Thyroid gland (tissue), 4 donors: ENCODE results near the gene MDGA2. TPM values are rescaled to one million over a fixed set of nuclear protein-coding genes. Genes with fewer than 3 reads are reported as not detected.

ENCODE experiments used
- DNase-seq, 2 donors: peaks; one replicate each; pipeline ENCODE4 v3.0.0-alpha.2; 2019
- H3K27ac ChIP-seq, 3 donors: fragments of 200-600 bp; sonication (generic); 1 replicate in 2 of 3; 2 replicates in 1 of 3; pipeline ENCODE4 v1.5.1; 2016 to 2019; ENCODE audit warnings: mild to moderate bottlenecking in 1 of 3, moderate library complexity in 1 of 3
- H3K27me3 ChIP-seq: fragments of 200-600 bp; sonication (generic); one replicate; pipeline ENCODE4 v1.5.1; 2019
- H3K36me3 ChIP-seq, 2 donors: fragments of 200-600 bp; sonication (generic); one replicate each; pipeline ENCODE4 v1.5.1; 2016 to 2019
- H3K4me1 ChIP-seq, 2 donors: fragments of 200-600 bp; sonication (generic); one replicate each; pipeline ENCODE4 v1.5.1; 2017 to 2019
- H3K4me3 ChIP-seq, 3 donors: fragments of 200-600 bp; sonication (generic); replicated peaks in 1 of 3; 1 replicate in 2 of 3; 2 replicates in 1 of 3; pipeline ENCODE4 v1.5.1; 2016; ENCODE audit warnings: mild to moderate bottlenecking in 1 of 3
- H3K9me3 ChIP-seq: fragments of 200-600 bp; sonication (generic); one replicate; pipeline ENCODE4 v1.5.1; 2017
- CTCF ChIP-seq, 6 experiments: fragments of 200-600 bp in 3 of 6; fragments of 450-650 bp in 3 of 6; sonication (generic) in 3 of 6; IDR thresholded peaks; one replicate each; pipeline ENCODE4 v1.5.1; 2016 to 2019; ENCODE audit warnings: antibody characterized with exemption in 6 of 6, mild to moderate bottlenecking in 2 of 6, inconsistent platforms in 1 of 6, moderate library complexity in 1 of 6
- POLR2A ChIP-seq, 2 donors: fragments of 450-650 bp; IDR thresholded peaks; one replicate each; pipeline ENCODE4 v1.6.1; 2017; ENCODE audit warnings: antibody characterized with exemption in 2 of 2, mild to moderate bottlenecking in 2 of 2, moderate library complexity in 1 of 2
- WGBS, 2 donors: methylation state at CpG; one replicate each; pipeline ENCODE4 v1.1.5; 2017; 5-methylcytosine and 5-hydroxymethylcytosine counted together
- intact Hi-C: fragments of 100-400 bp; cut with DNase I; formaldehyde crosslinking; loops from one replicate; pipeline ENCODE4 v1.15.1; 2023
- total RNA-seq, 4 donors: library from RNA; depleted of rRNA; stranded (reverse); fragments of >200 nt; gene quantifications; one replicate each; pipeline ENCODE4 v1.2.3, GENCODE V29; 2016

The MDGA2 gene
- total RNA-seq, 4 donors from 2014 or later: not detected

GRCh38 chr14:47442211-47442610 is 233.2 kb downstream of the MDGA2 start:
- no peak for DNase-seq
- TF ChIP-seq POLR2A (IDR thresholded peaks at IDR 0.05): no peak
- no peak for TF ChIP-seq CTCF (IDR thresholded peaks at IDR 0.05)

GRCh38 chr14:47439953-47440352 is 235.5 kb downstream of the MDGA2 start:
- TF ChIP-seq CTCF (IDR thresholded peaks at IDR 0.05) (no peak), POLR2A (IDR thresholded peaks at IDR 0.05) (no peak)
- intact Hi-C loops: no loop called here
- H3K27me3 ChIP-seq: no peaks in the 10 kb centered on the region
- H3K9me3 ChIP-seq: no peaks in the 10 kb centered on the region
- no peak overlapping the region for H3K4me3 ChIP-seq
- H3K4me1 ChIP-seq: no peaks in the 10 kb centered on the region
- DNase-seq: no peak
- 63 to 73% methylated on average over 2 of the region's 2 CpGs for whole genome bisulfite sequencing, 2 donors
- H3K36me3 ChIP-seq: no peaks in the 10 kb centered on the region
- no peak overlapping the region for H3K27ac ChIP-seq

More at GRCh38 chr14:47442211-47442610, 233.2 kb downstream of the MDGA2 start:
- Histone ChIP-seq H3K4me3 (no peak overlapping the region), H3K27ac (no peak overlapping the region), H3K27me3 (no peaks in the 10 kb centered on the region), H3K36me3 (no peaks in the 10 kb centered on the region), H3K9me3 (no peaks in the 10 kb centered on the region), H3K4me1 (no peaks in the 10 kb centered on the region)
- intact Hi-C loops: no loop called here

- Histone ChIP-seq H3K4me3 (no peak overlapping the region), H3K27me3 (no peaks in the 10 kb centered on the region), H3K36me3 (no peaks in the 10 kb centered on the region), H3K4me1 (no peaks in the 10 kb centered on the region), H3K9me3 (no peaks in the 10 kb centered on the region), H3K27ac (no peak overlapping the region)
- WGBS, 2 donors: 52 to 53% methylated on average over 1 of the region's 1 CpG
- intact Hi-C loops: no loop called here
- no peak for DNase-seq
- TF ChIP-seq CTCF (IDR thresholded peaks at IDR 0.05) (no peak), POLR2A (IDR thresholded peaks at IDR 0.05) (no peak)
Observed at GRCh38 chr14:47438650-47439140, 236.7 kb downstream of the MDGA2 start.

GRCh38 chr14:47435331-47435965 is 240.0 kb downstream of the MDGA2 start:
- DNase-seq: no peak
- Histone ChIP-seq H3K4me1 (no peaks in the 10 kb centered on the region), H3K4me3 (no peak overlapping the region), H3K27me3 (no peaks in the 10 kb centered on the region), H3K36me3 (no peaks in the 10 kb centered on the region), H3K27ac (no peak overlapping the region), H3K9me3 (no peaks in the 10 kb centered on the region)
- WGBS, 2 donors: 73 to 80% methylated on average over 1 of the region's 1 CpG
- intact Hi-C loops: no loop called here
- no peak for TF ChIP-seq CTCF (IDR thresholded peaks at IDR 0.05)
- TF ChIP-seq POLR2A (IDR thresholded peaks at IDR 0.05): no peak

DNA sequence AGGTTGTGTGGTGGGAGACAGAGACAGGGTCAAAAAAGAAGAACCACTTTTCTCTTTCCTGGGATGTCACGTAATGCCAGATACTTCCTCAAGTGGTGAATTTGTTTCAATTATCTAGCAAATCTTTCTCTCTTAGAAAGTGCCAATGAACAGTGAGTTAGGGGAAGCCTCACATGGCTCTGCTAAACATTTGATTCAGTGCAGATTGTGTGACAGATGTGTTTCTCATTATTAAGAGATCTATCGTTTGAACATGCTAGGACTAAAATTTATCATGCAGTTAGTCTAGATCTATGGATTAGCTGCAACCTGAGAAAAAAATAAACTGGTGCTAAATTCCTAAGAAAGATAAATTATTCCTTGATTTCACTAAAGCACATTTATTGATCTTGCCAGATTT is 247.8 kb downstream of the MDGA2 start:
- no peaks in the 10 kb centered on the region for H3K9me3 ChIP-seq
- no peak overlapping the region for H3K4me3 ChIP-seq
- no peak overlapping the region for H3K27ac ChIP-seq
- no peaks in the 10 kb centered on the region for H3K27me3 ChIP-seq
- 73 to 78% methylated on average over 2 of the region's 2 CpGs for WGBS, 2 donors
- DNase-seq: no peak
- H3K36me3 ChIP-seq: no peaks in the 10 kb centered on the region
- intact Hi-C loops: no loop called here
- no peaks in the 10 kb centered on the region for H3K4me1 ChIP-seq
- TF ChIP-seq POLR2A (IDR thresholded peaks at IDR 0.05) (no peak), CTCF (IDR thresholded peaks at IDR 0.05) (no peak)
